IPS-NIHi11 (cell line): ENCODE data around the gene ALG12.
A peak's percentile ranks its signal among the peaks of the same experiment; 100 is the strongest.

Experiments
- DNase-seq: peaks from one replicate; pipeline ENCODE4 v3.0.0; 2012; ENCODE audit warnings: mixed read lengths, low spot score

ALG12 gene

GRCh38 chr22:49929994-49930575 is 11.8 kb upstream of the ALG12 start:
- no peak for DNase-seq

DNA sequence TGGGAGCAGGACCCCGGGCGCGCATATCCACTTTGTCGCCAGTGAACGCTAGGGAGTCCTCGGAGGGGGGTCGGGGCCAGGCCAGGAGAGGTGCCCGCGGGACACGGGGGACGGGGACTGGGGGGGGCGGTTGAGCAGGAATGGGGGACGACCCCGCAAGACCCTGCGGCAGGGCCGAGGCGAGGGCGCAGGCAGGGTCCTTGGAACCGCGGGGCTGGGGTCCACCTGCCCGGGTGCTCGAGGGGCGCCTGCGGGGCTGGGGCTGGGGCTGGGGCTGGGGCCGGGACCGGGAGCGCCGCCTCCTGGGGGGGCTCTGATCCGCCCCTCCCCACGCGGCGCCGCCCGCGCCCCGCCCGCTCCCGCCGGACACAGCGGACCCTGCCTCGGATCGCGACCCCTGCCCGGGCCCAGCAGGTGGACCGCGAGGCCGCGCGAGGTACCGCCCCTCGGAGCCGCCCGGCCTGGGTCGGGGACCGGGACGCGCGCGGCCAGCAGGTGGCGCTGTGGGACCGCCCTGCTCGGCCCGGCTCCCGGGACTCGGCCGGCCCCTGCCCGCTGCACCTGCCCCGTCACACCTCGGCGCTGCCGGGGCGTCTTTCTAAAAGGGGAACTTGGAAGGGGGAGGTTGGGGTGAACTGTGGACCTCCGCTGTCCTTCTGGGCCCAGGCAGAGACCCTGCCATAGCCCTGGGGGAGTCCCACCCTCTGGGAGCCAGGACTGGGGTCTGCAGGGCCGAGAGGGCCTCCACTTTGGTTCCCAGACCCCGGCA is 11.2 kb upstream of the ALG12 start:
- peak; percentile 97 for DNase-seq

- DNase-seq: no peak
Measured at GRCh38 chr22:49928555-49929210, 10.4 kb upstream of the ALG12 start.

GRCh38 chr22:49928185-49928495 is 9.9 kb upstream of the ALG12 start:
- DNase-seq: no peak

DNA sequence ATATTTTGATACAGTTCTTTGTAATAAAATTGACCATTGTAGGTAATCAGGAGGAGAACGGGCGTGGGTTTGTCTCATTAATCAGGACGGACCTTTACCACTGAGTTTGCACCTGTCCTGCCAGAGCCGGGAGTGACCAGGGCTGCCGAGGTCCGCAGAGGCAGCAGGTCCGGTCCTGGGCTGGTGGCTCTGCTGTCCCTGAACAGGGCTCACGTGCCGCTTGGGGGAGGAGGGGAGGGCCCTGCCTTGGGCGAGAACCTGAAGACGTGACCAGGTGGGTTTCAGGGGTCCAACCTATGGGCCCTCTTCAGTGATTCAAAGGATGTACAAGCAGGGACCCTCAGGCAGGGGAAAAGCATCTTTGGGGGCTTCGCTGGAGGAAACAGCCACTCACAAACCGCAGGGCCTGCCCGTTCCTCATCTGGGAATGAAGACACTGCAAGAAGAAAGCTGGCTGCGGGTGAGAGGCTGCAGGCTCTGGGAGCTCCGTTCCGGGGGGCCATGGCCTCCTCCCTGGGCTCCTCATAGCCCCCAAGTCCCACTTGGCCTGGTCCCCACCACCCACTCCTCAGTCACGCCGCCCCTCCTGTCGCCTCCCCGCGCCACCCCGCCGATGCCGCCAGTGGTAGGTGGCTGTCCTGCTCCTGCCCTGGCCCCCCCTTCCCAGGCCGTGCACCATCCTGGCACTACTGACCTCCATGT is 9.4 kb upstream of the ALG12 start:
- DNase-seq: no peak

DNA sequence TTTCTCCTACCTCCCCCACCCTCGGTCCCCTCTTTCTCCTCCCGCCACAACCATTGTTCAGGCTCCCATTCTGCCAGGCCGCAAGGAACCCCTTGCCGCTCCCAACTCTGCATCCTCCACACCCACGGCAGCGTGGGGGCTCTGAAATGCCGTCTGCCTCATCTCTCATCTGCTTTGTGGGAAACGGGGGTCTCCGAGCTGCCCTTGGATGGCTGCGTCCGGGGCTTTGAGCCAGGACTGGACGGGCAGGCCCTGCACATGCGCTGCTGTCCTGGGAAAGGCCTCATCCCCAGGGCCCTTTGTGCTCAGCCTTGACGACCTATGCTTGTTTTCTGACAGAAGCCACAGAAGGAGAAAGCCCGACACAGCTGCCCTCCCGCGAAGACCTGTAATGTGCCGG is 8.7 kb upstream of the ALG12 start:
- DNase-seq: no peak

DNA sequence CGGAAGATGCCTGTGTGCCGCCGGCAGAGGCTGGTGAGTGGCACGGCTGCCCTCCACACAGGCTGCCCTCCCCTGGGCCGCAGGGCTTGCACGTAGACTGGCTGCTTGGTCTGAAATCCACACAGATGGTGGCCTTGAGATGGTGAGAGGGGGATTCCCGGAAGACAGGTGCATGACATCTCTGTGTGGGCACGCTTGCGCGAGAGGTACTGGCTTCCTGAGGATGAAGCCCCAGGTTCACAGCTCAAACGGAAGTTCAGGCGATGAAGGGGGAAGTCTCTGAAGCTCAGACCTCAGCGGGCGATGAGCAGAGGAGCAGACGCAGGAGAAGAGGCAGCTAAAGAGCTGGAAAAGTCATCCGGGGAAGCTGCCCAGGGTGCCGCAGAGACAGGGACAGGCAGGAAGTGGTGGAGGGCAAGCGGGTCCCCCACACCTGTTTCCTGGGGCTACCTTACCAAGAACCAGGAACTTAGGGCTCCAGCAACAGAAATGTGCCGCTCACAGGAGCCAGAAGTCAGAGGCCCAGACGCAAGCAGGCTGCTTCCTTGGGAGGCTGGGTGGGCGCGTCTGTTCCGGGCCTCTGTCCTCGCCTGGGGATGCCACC is 7.4 kb upstream of the ALG12 start:
- no peak for DNase-seq

DNA sequence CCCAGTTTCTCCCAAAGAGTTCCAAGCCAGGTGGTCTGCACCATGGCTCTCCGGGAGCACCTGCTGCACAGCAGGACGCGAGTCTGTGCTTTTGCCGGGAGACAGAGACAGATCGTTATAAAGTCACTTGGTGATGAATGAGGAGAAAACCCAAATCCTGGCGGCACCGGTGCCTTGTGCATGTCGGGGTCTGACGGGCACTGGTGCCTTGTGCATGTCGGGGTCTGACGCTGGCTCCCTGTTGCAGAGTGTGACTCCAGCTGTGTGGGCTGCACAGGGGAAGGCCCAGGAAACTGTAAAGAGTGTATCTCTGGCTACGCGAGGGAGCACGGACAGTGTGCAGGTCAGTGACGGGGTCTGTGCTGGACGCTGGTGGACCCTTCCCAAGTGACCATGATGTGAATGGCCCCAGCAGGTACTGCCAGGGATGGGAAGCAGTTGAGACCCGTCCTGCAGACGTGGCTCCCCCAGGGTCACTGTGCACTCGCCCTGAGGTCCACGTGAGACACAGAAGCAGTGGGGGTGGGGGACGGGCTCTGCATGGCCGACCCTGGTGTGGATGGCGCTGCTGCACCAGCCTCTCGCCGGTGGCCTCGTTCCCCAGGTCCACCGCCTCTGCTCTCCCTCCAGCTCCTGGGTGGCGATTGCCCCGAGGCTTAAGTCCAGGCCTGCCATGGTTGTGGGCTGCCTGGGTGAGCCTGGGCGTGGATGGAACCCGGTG is 6.0 kb upstream of the ALG12 start:
- DNase-seq: no peak

GRCh38 chr22:49923445-49923844 is 5.2 kb upstream of the ALG12 start:
- DNase-seq: no peak

- DNase-seq: no peak
Measured at GRCh38 chr22:49922926-49923325, 4.7 kb upstream of the ALG12 start.

- no peak for DNase-seq
Measured at GRCh38 chr22:49922484-49922883, 4.2 kb upstream of the ALG12 start.

GRCh38 chr22:49921508-49922278 is 3.5 kb upstream of the ALG12 start:
- DNase-seq: no peak

DNA sequence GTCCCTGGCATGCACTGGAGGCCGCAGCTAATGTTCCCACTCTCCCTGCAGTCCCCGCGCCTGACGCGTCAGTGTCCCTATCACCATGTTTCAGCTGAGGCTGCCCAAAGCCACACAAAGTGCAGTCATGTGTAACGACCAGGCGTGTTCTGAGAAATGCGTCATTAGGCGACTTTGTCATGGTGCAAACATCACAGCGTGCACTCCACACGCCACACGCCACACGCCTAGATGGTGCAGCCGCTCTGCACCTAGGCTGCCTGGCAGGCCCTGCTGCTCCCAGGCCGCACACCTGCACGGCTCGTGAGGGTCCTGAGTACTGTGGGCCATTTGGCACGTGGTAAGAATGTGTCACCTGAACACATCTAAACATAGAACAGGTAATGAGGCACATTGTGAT is 2.6 kb upstream of the ALG12 start:
- no peak for DNase-seq

- DNase-seq: no peak
Measured at GRCh38 chr22:49918911-49919881, 958 bp upstream of the ALG12 start.

DNA sequence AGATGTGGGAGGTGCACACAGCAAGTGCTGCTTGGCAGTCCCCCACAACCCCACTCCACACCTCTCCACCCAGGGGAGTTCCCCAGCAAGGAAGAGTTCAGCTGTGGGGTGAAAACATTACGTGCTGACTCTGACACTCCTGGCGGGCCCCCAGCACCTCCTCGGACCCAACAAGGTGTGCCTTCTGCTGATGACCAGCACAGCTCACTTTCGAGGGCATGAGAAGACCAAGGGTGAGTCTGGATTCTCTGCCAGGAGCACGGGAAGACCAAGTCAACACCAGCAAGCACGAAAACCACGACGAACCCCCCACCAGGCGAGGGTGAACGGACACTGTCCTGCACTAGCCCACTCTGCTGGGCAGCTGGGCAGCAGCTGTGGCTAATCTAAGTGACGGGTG is 1.4 kb downstream of the ALG12 start:
- DNase-seq: no peak

DNA sequence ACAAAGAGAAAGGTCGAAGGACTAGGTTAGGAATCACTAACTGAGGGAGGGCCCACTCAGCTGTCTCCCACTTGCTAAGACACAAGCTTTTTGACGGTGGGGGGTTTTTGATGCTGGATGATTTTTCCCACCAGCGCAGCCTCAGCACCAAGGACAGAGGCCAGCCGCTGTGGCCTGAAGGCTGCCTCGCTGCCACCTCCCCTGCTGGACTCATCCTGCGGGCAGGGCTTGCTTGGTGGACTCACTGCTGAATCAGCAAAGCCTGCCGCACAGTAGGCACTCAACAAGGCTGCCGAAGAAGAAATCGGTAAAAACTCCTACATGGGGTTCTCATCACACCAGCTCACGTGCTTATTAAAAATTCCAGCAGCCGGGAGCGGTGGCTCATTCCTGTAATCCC is 2.6 kb downstream of the ALG12 start:
- DNase-seq: peak; percentile 55

- no peak for DNase-seq
Measured at GRCh38 chr22:49914256-49914655, 4.0 kb downstream of the ALG12 start.

DNA sequence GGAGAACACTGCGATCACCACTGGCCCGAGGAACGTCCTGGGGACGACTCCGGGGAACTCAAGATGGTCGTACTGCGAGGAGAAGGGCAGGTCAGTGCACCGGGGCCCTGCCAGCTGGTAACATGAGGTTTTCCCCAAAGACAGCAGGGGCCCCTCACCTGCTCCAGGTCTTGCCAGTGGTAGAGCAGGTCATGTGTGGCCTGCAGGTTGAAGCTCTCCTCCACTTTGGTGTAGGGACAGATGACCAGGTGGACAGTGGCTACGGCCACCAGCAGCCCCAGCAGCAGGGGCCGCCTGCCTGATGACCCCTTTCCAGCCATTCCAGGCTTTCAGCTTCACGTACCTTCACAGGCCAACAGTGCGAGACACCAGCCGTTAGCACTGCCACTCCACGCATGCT is 4.8 kb downstream of the ALG12 start:
- no peak for DNase-seq

DNA sequence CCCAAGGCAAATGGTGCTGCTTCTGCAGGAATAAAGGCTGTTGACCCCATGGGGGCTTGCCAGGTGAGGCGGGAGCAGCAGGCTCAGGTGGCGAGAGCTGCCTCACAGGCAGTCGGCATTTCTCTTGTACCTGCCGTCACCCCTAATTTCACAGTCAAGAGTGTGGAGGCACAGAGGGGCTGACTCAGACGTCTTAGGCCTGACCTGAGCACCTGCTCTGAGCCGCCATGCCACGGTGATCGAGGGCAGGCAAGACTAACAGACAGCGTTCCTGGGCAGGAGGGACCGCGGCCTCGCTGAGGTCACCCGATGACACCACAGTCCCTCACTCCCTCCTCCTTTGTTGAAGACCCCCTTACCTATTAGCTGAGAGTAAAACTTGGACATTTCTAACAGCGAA is 5.2 kb downstream of the ALG12 start:
- no peak for DNase-seq
